Prostate gland (tissue), 2 donors: Measurements from ENCODE around the gene GAS6.

Experiments used
- POLR2A ChIP-seq: fragments of 450-650 bp; IDR thresholded peaks from one replicate; pipeline ENCODE4 v1.6.1; 2016; ENCODE audit warnings: antibody characterized with exemption, mild to moderate bottlenecking
- POLR2AphosphoS5 ChIP-seq: sonication (generic); formaldehyde crosslinking; IDR thresholded peaks from one replicate; pipeline ENCODE4 v1.6.1; 2017; ENCODE audit warnings: antibody characterized with exemption
- TF ChIP-seq, protein P1 (sequence below), 4 experiments: fragments of 200-600 bp in 2 of 4; fragments of 450-650 bp in 2 of 4; sonication (generic) in 2 of 4; IDR thresholded peaks; 1 replicate in 3 of 4; 2 replicates in 1 of 4; pipeline ENCODE4 v1.5.1; 2016 to 2019; ENCODE audit warnings: antibody characterized with exemption in 4 of 4, mild to moderate bottlenecking in 2 of 4, moderate library complexity in 2 of 4

DNA sequence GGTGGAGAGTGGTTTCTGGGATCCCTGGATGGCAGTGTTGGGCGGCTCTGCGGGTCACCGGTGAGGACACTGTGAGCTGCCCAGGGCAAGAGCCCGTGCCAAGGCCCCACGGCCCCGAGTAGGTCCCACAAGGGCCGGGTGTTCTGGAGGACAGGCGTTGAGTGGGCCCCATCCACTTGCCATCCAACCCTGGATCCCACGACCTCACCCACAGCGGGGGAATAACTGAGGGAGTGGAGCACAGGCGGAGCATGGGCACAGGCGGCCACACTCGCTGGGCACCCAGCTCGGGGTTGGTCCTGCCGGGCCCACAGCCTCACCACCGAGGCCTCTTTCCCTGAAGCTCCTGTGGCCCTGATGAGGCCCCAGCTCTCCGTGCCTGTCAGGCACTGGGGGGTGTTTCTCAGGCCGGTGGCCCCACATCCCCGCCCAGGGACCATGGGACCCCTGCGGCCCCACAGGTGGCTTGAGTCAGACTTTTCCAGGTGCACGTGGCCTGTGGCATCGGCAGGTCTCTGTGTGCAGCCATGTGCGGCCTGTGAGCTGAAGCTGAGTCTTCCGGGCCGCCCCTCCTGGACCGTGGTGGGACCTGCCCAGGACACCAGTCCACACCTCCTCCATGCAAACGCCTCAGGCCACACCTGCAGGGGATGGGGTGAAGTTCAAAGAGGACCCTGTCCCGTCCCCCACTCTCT is 88.3 kb downstream of the GAS6 start:
- TF ChIP-seq, protein P1, sequence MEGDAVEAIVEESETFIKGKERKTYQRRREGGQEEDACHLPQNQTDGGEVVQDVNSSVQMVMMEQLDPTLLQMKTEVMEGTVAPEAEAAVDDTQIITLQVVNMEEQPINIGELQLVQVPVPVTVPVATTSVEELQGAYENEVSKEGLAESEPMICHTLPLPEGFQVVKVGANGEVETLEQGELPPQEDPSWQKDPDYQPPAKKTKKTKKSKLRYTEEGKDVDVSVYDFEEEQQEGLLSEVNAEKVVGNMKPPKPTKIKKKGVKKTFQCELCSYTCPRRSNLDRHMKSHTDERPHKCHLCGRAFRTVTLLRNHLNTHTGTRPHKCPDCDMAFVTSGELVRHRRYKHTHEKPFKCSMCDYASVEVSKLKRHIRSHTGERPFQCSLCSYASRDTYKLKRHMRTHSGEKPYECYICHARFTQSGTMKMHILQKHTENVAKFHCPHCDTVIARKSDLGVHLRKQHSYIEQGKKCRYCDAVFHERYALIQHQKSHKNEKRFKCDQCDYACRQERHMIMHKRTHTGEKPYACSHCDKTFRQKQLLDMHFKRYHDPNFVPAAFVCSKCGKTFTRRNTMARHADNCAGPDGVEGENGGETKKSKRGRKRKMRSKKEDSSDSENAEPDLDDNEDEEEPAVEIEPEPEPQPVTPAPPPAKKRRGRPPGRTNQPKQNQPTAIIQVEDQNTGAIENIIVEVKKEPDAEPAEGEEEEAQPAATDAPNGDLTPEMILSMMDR (IDR thresholded peaks at IDR 0.05) = no peak
- TF ChIP-seq POLR2AphosphoS5 = no peak
- TF ChIP-seq POLR2A = no peak
